ENCODE data around the gene ANKS1B.

DNA sequence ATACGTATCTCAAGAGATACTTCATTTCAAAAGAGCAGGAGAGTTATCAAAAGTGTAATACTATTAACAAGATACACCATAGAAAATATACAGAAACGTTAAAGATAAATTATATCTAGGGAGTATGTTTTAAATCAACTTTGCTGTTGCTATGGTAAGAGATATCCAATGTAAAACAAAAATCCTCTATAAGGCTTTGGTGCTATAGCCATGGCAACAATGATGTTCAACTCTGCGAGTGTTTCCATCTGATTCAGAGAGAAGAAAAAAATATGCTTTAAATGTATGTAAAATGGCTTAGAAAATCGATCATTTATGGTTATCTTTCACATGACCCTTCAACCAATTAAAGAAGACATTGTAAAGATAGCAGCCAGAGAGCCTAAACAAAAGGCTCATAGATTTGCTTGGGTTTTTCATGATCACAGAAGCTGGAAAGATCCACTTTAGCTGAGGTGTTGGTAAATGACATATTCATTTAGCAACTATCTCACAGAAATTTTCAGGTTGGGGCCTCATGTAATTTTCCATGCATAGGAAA lies 724.2 kb downstream of the ANKS1B start:
- TF ChIP-seq, protein P1, sequence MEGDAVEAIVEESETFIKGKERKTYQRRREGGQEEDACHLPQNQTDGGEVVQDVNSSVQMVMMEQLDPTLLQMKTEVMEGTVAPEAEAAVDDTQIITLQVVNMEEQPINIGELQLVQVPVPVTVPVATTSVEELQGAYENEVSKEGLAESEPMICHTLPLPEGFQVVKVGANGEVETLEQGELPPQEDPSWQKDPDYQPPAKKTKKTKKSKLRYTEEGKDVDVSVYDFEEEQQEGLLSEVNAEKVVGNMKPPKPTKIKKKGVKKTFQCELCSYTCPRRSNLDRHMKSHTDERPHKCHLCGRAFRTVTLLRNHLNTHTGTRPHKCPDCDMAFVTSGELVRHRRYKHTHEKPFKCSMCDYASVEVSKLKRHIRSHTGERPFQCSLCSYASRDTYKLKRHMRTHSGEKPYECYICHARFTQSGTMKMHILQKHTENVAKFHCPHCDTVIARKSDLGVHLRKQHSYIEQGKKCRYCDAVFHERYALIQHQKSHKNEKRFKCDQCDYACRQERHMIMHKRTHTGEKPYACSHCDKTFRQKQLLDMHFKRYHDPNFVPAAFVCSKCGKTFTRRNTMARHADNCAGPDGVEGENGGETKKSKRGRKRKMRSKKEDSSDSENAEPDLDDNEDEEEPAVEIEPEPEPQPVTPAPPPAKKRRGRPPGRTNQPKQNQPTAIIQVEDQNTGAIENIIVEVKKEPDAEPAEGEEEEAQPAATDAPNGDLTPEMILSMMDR (IDR thresholded peaks at IDR 0.05) = no peak
- TF ChIP-seq POLR2A (IDR thresholded peaks at IDR 0.05) (no peak), EP300 (IDR thresholded peaks at IDR 0.05) (no peak)
